Measurements from ENCODE around the gene P2RX3. TPM values are rescaled to one million over a fixed set of nuclear protein-coding genes. Genes with fewer than 3 reads are reported as not detected.

P2RX3 gene
- total RNA-seq, 2 donors from 2014 or later, result not detected

GRCh38 chr11:57345555-57346211 is 7.5 kb downstream of the P2RX3 start:
- H3K27ac ChIP-seq (ENCODE audit: low read depth, low read length), result no peak overlapping the region
- no peak overlapping the region for H3K4me3 ChIP-seq (ENCODE audit: low read length)
- Mint-ChIP-seq H3K27ac (no peak overlapping the region), H3K27me3 (ENCODE audit: insufficient read depth) (peaks cover 41% of the 10 kb centered on the region), H3K4me1 (peaks cover 2% of the 10 kb centered on the region), H3K4me3 (no peak overlapping the region), H3K36me3 (ENCODE audit: low read depth) (no peaks in the 10 kb centered on the region), H3K9me3 (no peaks in the 10 kb centered on the region)
- H3K9ac ChIP-seq (ENCODE audit: extremely low read depth, low read length, poor library complexity, severe bottlenecking), result no peak overlapping the region
- peak; percentile 91 for DNase-seq
- H3K9me3 ChIP-seq (ENCODE audit: control insufficient read depth, low read length), result no peaks in the 10 kb centered on the region
- H3K4me1 ChIP-seq (ENCODE audit: control insufficient read depth, insufficient read depth, low read length), result no peaks in the 10 kb centered on the region
- WGBS, 2 experiments (ENCODE audit: insufficient coverage in 1 of 2, insufficient read length in 1 of 2), result 23 to 49% methylated on average over 5 to 11 of the region's 11 CpGs
- peaks cover 28% of the 10 kb centered on the region for H3K27me3 ChIP-seq (ENCODE audit: control insufficient read depth, insufficient read depth, low read length, poor library complexity, severe bottlenecking)
- H3K36me3 ChIP-seq (ENCODE audit: control insufficient read depth, insufficient read depth, low read length), result no peaks in the 10 kb centered on the region
- TF ChIP-seq, protein P1, sequence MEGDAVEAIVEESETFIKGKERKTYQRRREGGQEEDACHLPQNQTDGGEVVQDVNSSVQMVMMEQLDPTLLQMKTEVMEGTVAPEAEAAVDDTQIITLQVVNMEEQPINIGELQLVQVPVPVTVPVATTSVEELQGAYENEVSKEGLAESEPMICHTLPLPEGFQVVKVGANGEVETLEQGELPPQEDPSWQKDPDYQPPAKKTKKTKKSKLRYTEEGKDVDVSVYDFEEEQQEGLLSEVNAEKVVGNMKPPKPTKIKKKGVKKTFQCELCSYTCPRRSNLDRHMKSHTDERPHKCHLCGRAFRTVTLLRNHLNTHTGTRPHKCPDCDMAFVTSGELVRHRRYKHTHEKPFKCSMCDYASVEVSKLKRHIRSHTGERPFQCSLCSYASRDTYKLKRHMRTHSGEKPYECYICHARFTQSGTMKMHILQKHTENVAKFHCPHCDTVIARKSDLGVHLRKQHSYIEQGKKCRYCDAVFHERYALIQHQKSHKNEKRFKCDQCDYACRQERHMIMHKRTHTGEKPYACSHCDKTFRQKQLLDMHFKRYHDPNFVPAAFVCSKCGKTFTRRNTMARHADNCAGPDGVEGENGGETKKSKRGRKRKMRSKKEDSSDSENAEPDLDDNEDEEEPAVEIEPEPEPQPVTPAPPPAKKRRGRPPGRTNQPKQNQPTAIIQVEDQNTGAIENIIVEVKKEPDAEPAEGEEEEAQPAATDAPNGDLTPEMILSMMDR (conservative IDR thresholded peaks at IDR 0.05), result peak; percentile 95

GRCh38 chr11:57347336-57347735 is 9.2 kb downstream of the P2RX3 start:
- no peak overlapping the region for H3K4me3 ChIP-seq (ENCODE audit: low read length)
- DNase-seq, result no peak
- no peak overlapping the region for H3K27ac ChIP-seq (ENCODE audit: low read depth, low read length)
- 92 to 96% methylated on average over 2 to 9 of the region's 9 CpGs for WGBS, 2 experiments (ENCODE audit: insufficient coverage in 1 of 2, insufficient read length in 1 of 2)
- H3K4me3 Mint-ChIP-seq, result no peak overlapping the region
- peaks cover 25% of the 10 kb centered on the region for H3K27me3 ChIP-seq (ENCODE audit: control insufficient read depth, insufficient read depth, low read length, poor library complexity, severe bottlenecking)
- H3K9me3 Mint-ChIP-seq, result peaks cover 3% of the 10 kb centered on the region
- no peak overlapping the region for H3K9ac ChIP-seq (ENCODE audit: extremely low read depth, low read length, poor library complexity, severe bottlenecking)
- no peak overlapping the region for H3K27ac Mint-ChIP-seq
- peaks cover 2% of the 10 kb centered on the region for H3K4me1 Mint-ChIP-seq
- H3K4me1 ChIP-seq (ENCODE audit: control insufficient read depth, insufficient read depth, low read length), result no peaks in the 10 kb centered on the region
- TF ChIP-seq, protein P1 (conservative IDR thresholded peaks at IDR 0.05), result no peak
- H3K27me3 Mint-ChIP-seq (ENCODE audit: insufficient read depth), result peaks cover 32% of the 10 kb centered on the region
- no peaks in the 10 kb centered on the region for H3K36me3 ChIP-seq (ENCODE audit: control insufficient read depth, insufficient read depth, low read length)
- no peaks in the 10 kb centered on the region for H3K36me3 Mint-ChIP-seq (ENCODE audit: low read depth)
- H3K9me3 ChIP-seq (ENCODE audit: control insufficient read depth, low read length), result no peaks in the 10 kb centered on the region

DNA sequence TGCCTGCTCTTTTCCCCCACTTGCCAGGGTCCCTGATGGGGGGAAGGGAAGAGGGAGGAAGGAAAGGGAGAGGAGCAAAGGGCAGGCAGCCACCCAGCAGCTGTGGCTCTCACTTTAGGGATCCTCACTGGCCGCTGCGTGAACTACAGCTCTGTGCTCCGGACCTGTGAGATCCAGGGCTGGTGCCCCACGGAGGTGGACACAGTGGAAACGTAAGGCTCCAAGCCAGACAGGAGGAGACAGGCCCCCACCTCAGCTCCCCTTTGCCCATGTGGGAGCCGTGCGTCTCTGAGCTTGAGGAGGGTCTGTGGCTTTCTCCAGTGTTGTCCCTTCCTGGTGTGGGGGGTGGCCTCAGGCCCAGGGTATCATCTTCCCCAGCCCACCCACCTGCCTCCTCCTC is 9.9 kb downstream of the P2RX3 start:
- Histone ChIP-seq H3K9me3 (ENCODE audit: control insufficient read depth, low read length) (no peaks in the 10 kb centered on the region), H3K9ac (ENCODE audit: extremely low read depth, low read length, poor library complexity, severe bottlenecking) (no peak overlapping the region), H3K36me3 (ENCODE audit: control insufficient read depth, insufficient read depth, low read length) (no peaks in the 10 kb centered on the region), H3K4me1 (ENCODE audit: control insufficient read depth, insufficient read depth, low read length) (no peaks in the 10 kb centered on the region), H3K4me3 (ENCODE audit: low read length) (no peak overlapping the region), H3K27me3 (ENCODE audit: control insufficient read depth, insufficient read depth, low read length, poor library complexity, severe bottlenecking) (peaks cover 25% of the 10 kb centered on the region), H3K27ac (ENCODE audit: low read depth, low read length) (no peak overlapping the region)
- H3K27ac Mint-ChIP-seq, result no peak overlapping the region
- DNase-seq, result no peak
- peaks cover 34% of the 10 kb centered on the region for H3K27me3 Mint-ChIP-seq (ENCODE audit: insufficient read depth)
- H3K36me3 Mint-ChIP-seq (ENCODE audit: low read depth), result no peaks in the 10 kb centered on the region
- 85 to 100% methylated on average over 1 to 7 of the region's 7 CpGs for WGBS, 2 experiments (ENCODE audit: insufficient coverage in 1 of 2, insufficient read length in 1 of 2)
- TF ChIP-seq, protein P1 (conservative IDR thresholded peaks at IDR 0.05), result no peak
- H3K4me3 Mint-ChIP-seq, result no peak overlapping the region
- peaks cover 2% of the 10 kb centered on the region for H3K4me1 Mint-ChIP-seq
- H3K9me3 Mint-ChIP-seq, result peaks cover 3% of the 10 kb centered on the region

Data from endodermal cell (in vitro differentiated cells).